ENCODE results near the gene CRCP.
"Not testable (repeated sequence)": the region's sequence is repeated elsewhere in the genome, so short reads cannot be mapped to it uniquely, and the experiment has no call there.

Gene CRCP

GRCh38 chr7:66142996-66143395 lies 28.3 kb downstream of the CRCP start:
- Histone ChIP-seq H3K4me2 (ENCODE audit: low read length) (no peak overlapping the region), H3K9me3 (replicated peaks; ENCODE audit: low read length) (no peaks in the 10 kb centered on the region), H3K36me3 (ENCODE audit: insufficient read depth, low read length) (peaks cover 54% of the 10 kb centered on the region), H3K9ac (ENCODE audit: low read depth, low read length) (no peak overlapping the region), H3K4me1 (ENCODE audit: control insufficient read depth, insufficient read depth, low read length) (peaks cover 28% of the 10 kb centered on the region), H3K4me3 (ENCODE audit: low read length) (no peak overlapping the region), H3K27me3 (ENCODE audit: control insufficient read depth, insufficient read depth, low read length) (no peaks in the 10 kb centered on the region)

- no peaks in the 10 kb centered on the region for H3K27me3 ChIP-seq (ENCODE audit: control insufficient read depth, insufficient read depth, low read length)
- peaks cover 54% of the 10 kb centered on the region for H3K36me3 ChIP-seq (ENCODE audit: insufficient read depth, low read length)
- peaks cover 34% of the 10 kb centered on the region for H3K4me1 ChIP-seq (ENCODE audit: control insufficient read depth, insufficient read depth, low read length)
These were observed 29.3 kb downstream of the CRCP start for GRCh38 chr7:66143876-66144332.

GRCh38 chr7:66145400-66146104 lies 30.9 kb downstream of the CRCP start:
- no peak overlapping the region for H3K4me3 ChIP-seq (ENCODE audit: low read length)
- H3K36me3 ChIP-seq (ENCODE audit: insufficient read depth, low read length), result peaks cover 56% of the 10 kb centered on the region
- no peak overlapping the region for H3K9ac ChIP-seq (ENCODE audit: low read depth, low read length)
- no peak overlapping the region for H3K4me2 ChIP-seq (ENCODE audit: low read length)
- H3K4me1 ChIP-seq (ENCODE audit: control insufficient read depth, insufficient read depth, low read length), result peaks cover 32% of the 10 kb centered on the region
- no peaks in the 10 kb centered on the region for H3K27me3 ChIP-seq (ENCODE audit: control insufficient read depth, insufficient read depth, low read length)
- no peaks in the 10 kb centered on the region for H3K9me3 ChIP-seq (replicated peaks; ENCODE audit: low read length)

More at GRCh38 chr7:66143876-66144332, 29.3 kb downstream of the CRCP start:
- no peak overlapping the region for H3K4me2 ChIP-seq (ENCODE audit: low read length)
- no peak overlapping the region for H3K9ac ChIP-seq (ENCODE audit: low read depth, low read length)
- H3K9me3 ChIP-seq (replicated peaks; ENCODE audit: low read length), result no peaks in the 10 kb centered on the region
- no peak overlapping the region for H3K4me3 ChIP-seq (ENCODE audit: low read length)

- peaks cover 33% of the 10 kb centered on the region for H3K4me1 ChIP-seq (ENCODE audit: control insufficient read depth, insufficient read depth, low read length)
These were observed 32.1 kb downstream of the CRCP start for GRCh38 chr7:66146701-66147100.

GRCh38 chr7:66147657-66148056 lies 33.0 kb downstream of the CRCP start:
- peaks cover 56% of the 10 kb centered on the region for H3K36me3 ChIP-seq (ENCODE audit: insufficient read depth, low read length)
- H3K9me3 ChIP-seq (replicated peaks; ENCODE audit: low read length); H3K9ac ChIP-seq (ENCODE audit: low read depth, low read length); H3K4me3 ChIP-seq (ENCODE audit: low read length); H3K27me3 ChIP-seq (ENCODE audit: control insufficient read depth, insufficient read depth, low read length); H3K4me2 ChIP-seq (ENCODE audit: low read length): not testable (repeated sequence)
- peaks cover 33% of the 10 kb centered on the region for H3K4me1 ChIP-seq (ENCODE audit: control insufficient read depth, insufficient read depth, low read length)

More at GRCh38 chr7:66146701-66147100, 32.1 kb downstream of the CRCP start:
- Histone ChIP-seq H3K9me3 (replicated peaks; ENCODE audit: low read length) (no peaks in the 10 kb centered on the region), H3K4me3 (ENCODE audit: low read length) (no peak overlapping the region), H3K9ac (ENCODE audit: low read depth, low read length) (no peak overlapping the region), H3K36me3 (ENCODE audit: insufficient read depth, low read length) (peaks cover 56% of the 10 kb centered on the region), H3K27me3 (ENCODE audit: control insufficient read depth, insufficient read depth, low read length) (no peaks in the 10 kb centered on the region), H3K4me2 (ENCODE audit: low read length) (no peak overlapping the region)

GRCh38 chr7:66150471-66150870 lies 35.8 kb downstream of the CRCP start:
- Histone ChIP-seq H3K4me3 (ENCODE audit: low read length) (no peak overlapping the region), H3K4me1 (ENCODE audit: control insufficient read depth, insufficient read depth, low read length) (peaks cover 33% of the 10 kb centered on the region), H3K9ac (ENCODE audit: low read depth, low read length) (peak overlapping the region; percentile 5), H3K36me3 (ENCODE audit: insufficient read depth, low read length) (peaks cover 53% of the 10 kb centered on the region), H3K4me2 (ENCODE audit: low read length) (peak overlapping the region; percentile 47), H3K27me3 (ENCODE audit: control insufficient read depth, insufficient read depth, low read length) (no peaks in the 10 kb centered on the region), H3K9me3 (replicated peaks; ENCODE audit: low read length) (no peaks in the 10 kb centered on the region)

- Histone ChIP-seq H3K27me3 (ENCODE audit: control insufficient read depth, insufficient read depth, low read length) (no peaks in the 10 kb centered on the region), H3K9me3 (replicated peaks; ENCODE audit: low read length) (no peaks in the 10 kb centered on the region), H3K9ac (ENCODE audit: low read depth, low read length) (no peak overlapping the region), H3K36me3 (ENCODE audit: insufficient read depth, low read length) (peaks cover 49% of the 10 kb centered on the region), H3K4me2 (ENCODE audit: low read length) (no peak overlapping the region), H3K4me3 (ENCODE audit: low read length) (no peak overlapping the region), H3K4me1 (ENCODE audit: control insufficient read depth, insufficient read depth, low read length) (peaks cover 26% of the 10 kb centered on the region)
These were observed 37.9 kb downstream of the CRCP start for GRCh38 chr7:66152371-66153191.

- Histone ChIP-seq H3K27me3 (ENCODE audit: control insufficient read depth, insufficient read depth, low read length) (no peaks in the 10 kb centered on the region), H3K36me3 (ENCODE audit: insufficient read depth, low read length) (peaks cover 49% of the 10 kb centered on the region), H3K4me3 (ENCODE audit: low read length) (no peak overlapping the region), H3K4me2 (ENCODE audit: low read length) (no peak overlapping the region), H3K4me1 (ENCODE audit: control insufficient read depth, insufficient read depth, low read length) (peaks cover 18% of the 10 kb centered on the region), H3K9ac (ENCODE audit: low read depth, low read length) (no peak overlapping the region), H3K9me3 (replicated peaks; ENCODE audit: low read length) (no peaks in the 10 kb centered on the region)
These were observed 39.0 kb downstream of the CRCP start for GRCh38 chr7:66153691-66154090.

- not testable (repeated sequence) for H3K27me3 ChIP-seq (ENCODE audit: control insufficient read depth, insufficient read depth, low read length); H3K4me1 ChIP-seq (ENCODE audit: control insufficient read depth, insufficient read depth, low read length); H3K4me3 ChIP-seq (ENCODE audit: low read length); H3K9me3 ChIP-seq (replicated peaks; ENCODE audit: low read length); H3K4me2 ChIP-seq (ENCODE audit: low read length); H3K9ac ChIP-seq (ENCODE audit: low read depth, low read length)
- H3K36me3 ChIP-seq (ENCODE audit: insufficient read depth, low read length), result peaks cover 43% of the 10 kb centered on the region
These were observed 41.4 kb downstream of the CRCP start for GRCh38 chr7:66156035-66156434.

- Histone ChIP-seq H3K36me3 (ENCODE audit: insufficient read depth, low read length) (peaks cover 37% of the 10 kb centered on the region), H3K4me3 (ENCODE audit: low read length) (no peak overlapping the region), H3K9me3 (replicated peaks; ENCODE audit: low read length) (no peaks in the 10 kb centered on the region), H3K27me3 (ENCODE audit: control insufficient read depth, insufficient read depth, low read length) (no peaks in the 10 kb centered on the region), H3K4me2 (ENCODE audit: low read length) (no peak overlapping the region), H3K4me1 (ENCODE audit: control insufficient read depth, insufficient read depth, low read length) (no peaks in the 10 kb centered on the region), H3K9ac (ENCODE audit: low read depth, low read length) (no peak overlapping the region)
These were observed 42.4 kb downstream of the CRCP start for GRCh38 chr7:66157060-66157459.

- no peak overlapping the region for H3K4me3 ChIP-seq (ENCODE audit: low read length)
- H3K4me1 ChIP-seq (ENCODE audit: control insufficient read depth, insufficient read depth, low read length), result peaks cover 4% of the 10 kb centered on the region
- peaks cover 4% of the 10 kb centered on the region for H3K36me3 ChIP-seq (ENCODE audit: insufficient read depth, low read length)
- no peaks in the 10 kb centered on the region for H3K27me3 ChIP-seq (ENCODE audit: control insufficient read depth, insufficient read depth, low read length)
- H3K9me3 ChIP-seq (replicated peaks; ENCODE audit: low read length), result no peaks in the 10 kb centered on the region
- H3K9ac ChIP-seq (ENCODE audit: low read depth, low read length), result no peak overlapping the region
- no peak overlapping the region for H3K4me2 ChIP-seq (ENCODE audit: low read length)
These were observed 48.0 kb downstream of the CRCP start for GRCh38 chr7:66162622-66163021.
